Measurements from ENCODE around the gene ATP2A3.

- TF ChIP-seq CTCF (IDR thresholded peaks at IDR 0.05; ENCODE audit: poor library complexity, severe bottlenecking) (no peak), EZH2 (IDR thresholded peaks at IDR 0.05; ENCODE audit: borderline replicate concordance, insufficient read depth, low read length, poor library complexity, severe bottlenecking) (no peak), RAD21 (conservative IDR thresholded peaks at IDR 0.05) (no peak), POLR2AphosphoS5 (IDR thresholded peaks at IDR 0.05) (no peak), EP300 (conservative IDR thresholded peaks at IDR 0.05; ENCODE audit: poor library complexity, severe bottlenecking) (no peak), MXI1 (conservative IDR thresholded peaks at IDR 0.05; ENCODE audit: poor library complexity, severe bottlenecking) (no peak), SMC3 (conservative IDR thresholded peaks at IDR 0.05; ENCODE audit: poor library complexity) (no peak), REST (IDR thresholded peaks at IDR 0.05; ENCODE audit: borderline replicate concordance) (no peak), TAF1 (IDR thresholded peaks at IDR 0.05; ENCODE audit: low read depth) (no peak)
Measured at GRCh38 chr17:3994221-3994576, 30.0 kb upstream of the ATP2A3 start.

All from neural cell (in vitro differentiated cells).